Ectodermal cell (in vitro differentiated cells): Measurements from ENCODE around the gene MYCL.
"Not testable (repeated sequence)": the region's sequence is repeated elsewhere in the genome, so short reads cannot be mapped to it uniquely, and the experiment has no call there.

Experiments used
- H3K27ac ChIP-seq: 2 replicates; pipeline ENCODE4 v1.7.0; 2013; ENCODE audit warnings: mild to moderate bottlenecking, low read depth, low read length; ENCODE audit not compliant: insufficient read depth, poor library complexity, severe bottlenecking
- H3K27me3 ChIP-seq: 2 replicates; pipeline ENCODE4 v1.7.0; 2013; ENCODE audit warnings: mild to moderate bottlenecking, low read length; ENCODE audit not compliant: insufficient read depth, control insufficient read depth, poor library complexity, severe bottlenecking
- H3K36me3 ChIP-seq: one replicate; pipeline ENCODE4 v1.7.0; 2013; ENCODE audit warnings: low read length; ENCODE audit not compliant: control insufficient read depth, insufficient read depth
- H3K4me1 ChIP-seq: one replicate; pipeline ENCODE4 v1.7.0; 2013; ENCODE audit warnings: low read length; ENCODE audit not compliant: control insufficient read depth, insufficient read depth
- H3K4me3 ChIP-seq: 2 replicates; pipeline ENCODE4 v1.7.0; 2013; ENCODE audit warnings: low read depth, low read length, control low read depth; ENCODE audit not compliant: insufficient read depth
- H3K9me3 ChIP-seq: 2 replicates; pipeline ENCODE4 v1.7.0; 2013; ENCODE audit warnings: mild to moderate bottlenecking, low read length, moderate library complexity; ENCODE audit not compliant: control insufficient read depth
- WGBS, 2 experiments: methylation state at CpG; one replicate each; pipeline ENCODE4 v1.1.7; 2013; ENCODE audit warnings: missing lambda C conversion rate in 2 of 2; 5-methylcytosine and 5-hydroxymethylcytosine counted together

Gene MYCL

DNA sequence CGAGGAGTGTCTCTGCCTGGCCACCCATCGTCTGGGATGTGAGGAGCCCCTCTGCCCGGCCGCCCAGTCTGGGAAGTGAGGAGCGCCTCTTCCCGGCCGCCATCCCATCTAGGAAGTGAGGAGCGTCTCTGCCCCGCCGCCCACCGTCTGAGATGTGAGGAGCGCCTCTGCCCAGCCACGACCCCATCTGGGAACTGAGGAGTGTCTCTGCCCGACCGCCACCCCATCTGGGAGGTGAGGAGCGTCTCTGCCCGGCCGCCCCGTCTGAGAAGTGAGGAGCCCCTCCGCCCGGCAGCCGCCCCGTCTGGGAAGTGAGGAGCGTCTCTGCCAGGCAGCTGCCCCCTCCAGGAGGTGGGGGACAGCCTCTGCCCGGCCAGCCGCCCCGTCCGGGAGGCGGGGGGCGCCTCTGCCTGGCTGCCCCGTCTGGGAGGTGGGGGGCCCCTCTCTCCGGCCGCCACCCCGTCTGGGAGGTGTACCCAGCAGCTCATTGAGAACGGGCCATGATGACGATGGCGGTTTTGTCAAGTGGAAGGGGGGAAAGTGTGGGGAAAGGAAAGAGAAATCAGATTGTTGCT lies 32.1 kb downstream of the MYCL start:
- not testable (repeated sequence) for H3K27me3 ChIP-seq, H3K4me1 ChIP-seq, H3K4me3 ChIP-seq, H3K9me3 ChIP-seq, H3K27ac ChIP-seq, H3K36me3 ChIP-seq
- WGBS, 2 experiments: 97% methylated on average over 37 of the region's 37 CpGs

DNA sequence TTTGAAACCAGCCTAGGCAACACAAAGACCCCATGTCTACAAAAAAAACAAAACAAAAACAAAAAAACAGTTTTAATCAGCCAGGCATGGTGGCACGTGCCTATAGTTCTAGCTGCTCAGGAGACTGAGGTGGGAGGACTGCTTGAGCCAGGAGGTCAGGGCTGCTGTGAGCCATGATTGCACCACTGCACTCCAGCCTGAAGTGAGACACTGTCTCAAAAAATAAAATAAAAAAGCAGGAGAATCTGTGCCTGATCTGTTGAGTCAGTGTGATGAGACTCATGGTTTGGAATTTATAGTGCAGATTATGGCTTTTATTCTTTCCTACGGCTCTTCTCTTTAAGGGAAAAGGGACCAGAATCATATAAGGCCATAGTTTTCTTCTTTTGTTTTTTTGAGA lies 35.0 kb downstream of the MYCL start:
- Histone ChIP-seq H3K27me3 (no peaks in the 10 kb centered on the region), H3K27ac (no peak overlapping the region), H3K4me3 (no peak overlapping the region), H3K4me1 (no peaks in the 10 kb centered on the region), H3K36me3 (peaks cover 4% of the 10 kb centered on the region), H3K9me3 (peaks cover 2% of the 10 kb centered on the region)
- 95% methylated on average over 2 of the region's 2 CpGs for WGBS, 2 experiments

DNA sequence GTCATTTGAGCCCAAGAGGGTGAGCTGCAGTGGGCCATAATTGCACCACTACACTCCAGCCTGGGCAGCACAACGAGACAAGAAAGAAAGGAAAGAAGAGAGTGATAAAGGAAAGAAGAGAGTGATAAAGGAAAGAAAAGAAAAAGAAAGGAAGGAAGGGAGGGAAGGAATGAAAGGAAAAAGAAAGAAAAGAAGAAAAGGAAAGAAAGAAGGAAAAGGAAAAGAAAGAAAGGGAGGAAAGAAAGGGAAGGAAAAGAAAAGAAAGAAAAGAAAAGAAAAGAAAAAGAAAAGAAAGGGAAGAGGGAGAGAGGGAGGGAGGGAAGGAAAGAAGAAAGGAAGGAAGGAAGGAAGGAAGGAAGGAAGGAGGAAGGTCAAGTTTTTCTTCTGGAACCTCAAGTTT lies 36.0 kb downstream of the MYCL start:
- 82 to 96% methylated on average over 1 of the region's 1 CpG for WGBS, 2 experiments
- H3K4me1 ChIP-seq: no peaks in the 10 kb centered on the region
- H3K36me3 ChIP-seq: no peaks in the 10 kb centered on the region
- H3K27ac ChIP-seq: no peak overlapping the region
- no peaks in the 10 kb centered on the region for H3K27me3 ChIP-seq
- no peaks in the 10 kb centered on the region for H3K9me3 ChIP-seq
- H3K4me3 ChIP-seq: no peak overlapping the region

DNA sequence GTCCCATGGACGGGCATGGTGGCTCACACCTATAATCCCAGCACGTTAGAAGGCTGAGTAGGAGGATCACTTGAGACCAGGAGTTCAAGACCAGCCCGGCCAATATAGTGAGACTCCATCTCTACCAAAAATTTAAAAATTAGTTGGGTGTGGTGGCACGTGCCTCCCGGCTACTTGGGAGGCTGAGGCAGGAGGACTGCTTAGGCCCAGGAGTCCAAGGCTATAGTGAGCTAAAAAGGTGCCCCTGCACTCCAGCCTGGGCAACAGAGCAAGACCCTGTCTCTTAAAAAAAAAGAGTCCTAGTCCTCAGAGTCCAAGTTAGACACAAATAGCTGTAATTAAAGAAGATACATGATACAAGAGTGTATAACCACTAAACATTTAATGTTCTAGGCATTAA lies 38.5 kb downstream of the MYCL start:
- Histone ChIP-seq H3K4me1 (no peaks in the 10 kb centered on the region), H3K4me3 (no peak overlapping the region), H3K27me3 (no peaks in the 10 kb centered on the region), H3K27ac (no peak overlapping the region), H3K9me3 (no peaks in the 10 kb centered on the region), H3K36me3 (no peaks in the 10 kb centered on the region)
- 93 to 97% methylated on average over 5 of the region's 5 CpGs for WGBS, 2 experiments

DNA sequence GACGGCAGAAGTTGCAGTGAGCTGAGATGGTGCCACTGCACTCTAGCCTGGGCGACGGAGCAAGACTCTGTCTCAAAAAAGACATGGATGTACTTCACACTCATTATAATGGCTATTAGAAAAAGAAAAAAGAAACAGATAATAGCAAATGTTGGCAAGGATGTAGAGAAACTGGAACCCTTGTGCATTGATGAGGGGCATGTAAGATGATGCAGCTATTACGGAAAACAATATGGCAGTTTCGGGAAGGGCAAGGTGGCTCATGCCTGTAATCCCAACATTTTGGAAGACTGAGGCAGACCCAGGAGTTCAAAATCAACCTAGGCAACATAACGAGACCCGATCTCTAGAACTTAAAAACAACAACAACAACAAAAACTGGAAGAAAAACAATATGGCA lies 40.7 kb downstream of the MYCL start:
- H3K27ac ChIP-seq: no peak overlapping the region
- no peaks in the 10 kb centered on the region for H3K27me3 ChIP-seq
- no peaks in the 10 kb centered on the region for H3K4me1 ChIP-seq
- H3K9me3 ChIP-seq: no peaks in the 10 kb centered on the region
- no peak overlapping the region for H3K4me3 ChIP-seq
- 92 to 95% methylated on average over 7 of the region's 7 CpGs for WGBS, 2 experiments
- H3K36me3 ChIP-seq: peaks cover 4% of the 10 kb centered on the region

DNA sequence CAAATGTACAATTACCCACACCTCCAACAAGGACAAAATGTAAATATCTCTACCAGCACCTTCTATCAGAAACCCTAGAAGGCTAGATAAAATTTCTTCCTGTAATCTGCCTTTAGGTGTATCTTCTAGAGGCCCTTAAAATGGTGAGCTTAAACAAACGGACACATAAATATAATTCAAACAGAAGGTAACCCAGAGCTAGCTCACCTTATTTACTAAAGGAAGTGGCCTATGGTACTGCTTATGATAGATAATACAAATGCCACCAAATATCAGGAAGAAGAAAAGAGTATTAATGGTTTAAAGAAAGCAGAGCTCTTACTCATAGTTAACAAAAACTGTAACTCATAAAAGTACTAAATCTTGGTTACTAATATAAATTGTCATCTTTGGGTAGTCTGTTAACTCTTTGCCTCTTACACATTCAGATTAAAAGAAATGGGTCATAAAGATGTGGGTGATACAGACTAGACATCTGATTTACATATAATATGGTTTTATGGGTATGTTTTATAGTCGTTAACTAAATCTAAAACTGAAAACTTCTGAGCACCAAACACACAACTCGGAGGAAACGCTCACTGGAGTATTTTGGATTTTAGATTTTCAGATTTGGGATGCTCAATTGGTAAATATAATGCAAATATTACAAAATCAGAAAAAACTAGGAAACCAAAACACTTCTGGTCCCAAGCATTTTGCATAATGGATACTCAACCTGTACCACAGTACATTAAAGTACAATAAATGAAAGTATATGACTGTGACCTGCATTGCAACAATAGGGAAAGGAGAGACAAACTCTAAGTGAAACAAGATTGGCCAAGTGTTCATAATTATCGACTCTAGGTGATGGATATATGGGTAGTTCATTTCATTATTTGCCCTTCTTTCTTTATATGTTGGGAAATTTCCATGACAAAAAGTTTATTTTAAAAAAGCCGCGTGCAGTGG lies 41.6 kb downstream of the MYCL start:
- WGBS, 2 experiments: 95 to 97% methylated on average over 4 to 7 of the region's 7 CpGs
- no peak overlapping the region for H3K4me3 ChIP-seq
- no peak overlapping the region for H3K27ac ChIP-seq
- H3K36me3 ChIP-seq: peaks cover 9% of the 10 kb centered on the region
- no peaks in the 10 kb centered on the region for H3K4me1 ChIP-seq
- H3K9me3 ChIP-seq: no peaks in the 10 kb centered on the region
- no peaks in the 10 kb centered on the region for H3K27me3 ChIP-seq

DNA sequence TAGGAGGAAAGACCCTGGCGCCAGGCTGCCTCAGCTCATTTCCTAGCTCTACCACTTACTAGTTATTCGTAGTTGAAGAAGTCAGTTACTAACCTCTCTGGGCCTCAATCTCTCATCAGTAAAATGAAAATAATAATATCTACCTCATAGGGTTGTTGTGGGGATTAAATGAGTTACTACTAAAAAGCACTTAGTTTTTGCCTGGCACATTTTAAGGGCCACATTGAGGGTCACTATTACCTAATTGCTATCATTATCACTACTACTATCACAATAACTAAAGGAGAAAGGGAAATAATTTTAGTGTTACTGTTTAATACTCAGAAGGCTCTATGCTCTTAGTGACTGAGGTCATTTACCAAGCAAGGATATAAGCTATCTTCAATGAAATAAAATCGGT lies 43.4 kb downstream of the MYCL start:
- WGBS, 2 experiments: 84 to 100% methylated on average over 1 to 3 of the region's 3 CpGs
- Histone ChIP-seq H3K27me3 (no peaks in the 10 kb centered on the region), H3K27ac (no peak overlapping the region), H3K4me1 (no peaks in the 10 kb centered on the region), H3K9me3 (no peaks in the 10 kb centered on the region), H3K4me3 (no peak overlapping the region), H3K36me3 (peaks cover 14% of the 10 kb centered on the region)

DNA sequence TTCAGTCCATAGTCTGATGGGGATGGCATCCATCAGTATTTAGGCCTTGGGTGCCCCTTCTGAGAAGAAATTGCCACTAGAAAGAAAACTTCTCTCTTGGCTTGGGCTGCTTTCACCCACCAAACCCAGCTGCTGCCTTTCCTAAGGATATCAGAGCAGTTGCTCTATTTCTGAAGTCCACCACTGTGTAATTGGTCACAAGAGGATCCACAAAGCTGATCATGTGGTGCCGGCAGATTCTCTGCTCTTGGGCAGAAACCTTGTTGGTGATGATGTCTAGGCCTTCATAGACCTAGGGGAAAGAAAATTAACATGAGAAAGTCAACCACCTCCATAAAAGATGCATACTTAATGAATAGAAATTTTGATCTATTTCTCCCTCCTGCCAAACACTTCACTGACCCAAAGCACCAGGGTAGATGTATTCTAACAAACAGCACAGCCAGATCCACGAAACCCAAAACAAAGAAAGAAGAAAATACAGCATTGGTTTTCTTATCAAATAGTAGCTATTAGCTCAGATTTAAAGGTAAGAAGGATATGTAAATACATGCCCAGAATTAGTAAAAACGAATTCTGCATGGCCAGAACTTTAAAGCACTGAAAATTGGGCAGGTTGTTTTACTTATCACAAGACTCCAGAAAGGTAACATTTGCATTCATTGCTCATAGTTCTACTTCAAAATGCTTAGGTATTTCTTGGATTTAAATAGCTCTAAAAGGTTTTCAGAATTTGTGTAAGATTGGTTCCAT lies 44.4 kb downstream of the MYCL start:
- H3K36me3 ChIP-seq: peaks cover 19% of the 10 kb centered on the region
- H3K9me3 ChIP-seq: no peaks in the 10 kb centered on the region
- H3K4me3 ChIP-seq: no peak overlapping the region
- WGBS, 2 experiments: 92 to 95% methylated on average over 2 to 3 of the region's 3 CpGs
- no peaks in the 10 kb centered on the region for H3K4me1 ChIP-seq
- no peaks in the 10 kb centered on the region for H3K27me3 ChIP-seq
- no peak overlapping the region for H3K27ac ChIP-seq

DNA sequence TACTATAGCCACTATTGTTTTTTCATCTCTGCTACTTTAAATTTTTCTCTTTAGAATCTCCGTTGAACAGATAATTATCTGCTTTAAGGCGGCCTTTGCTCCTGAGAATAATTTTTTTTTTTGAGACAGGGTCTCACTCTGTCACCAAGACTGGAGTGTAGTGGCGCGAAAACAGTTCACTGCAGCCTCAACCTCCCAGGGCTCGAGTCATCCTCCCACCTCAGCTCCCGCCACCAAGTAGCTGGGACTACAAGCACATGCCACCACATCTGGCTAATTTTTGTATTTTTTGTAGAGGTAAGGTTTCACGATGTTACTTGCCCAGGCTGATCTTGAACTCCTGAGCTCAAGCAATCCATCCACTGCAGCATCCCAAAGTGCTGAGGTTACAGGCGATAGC lies 47.0 kb downstream of the MYCL start:
- Histone ChIP-seq H3K9me3 (no peaks in the 10 kb centered on the region), H3K4me3 (no peak overlapping the region), H3K4me1 (no peaks in the 10 kb centered on the region), H3K27me3 (no peaks in the 10 kb centered on the region), H3K36me3 (peaks cover 19% of the 10 kb centered on the region), H3K27ac (no peak overlapping the region)
- 91 to 92% methylated on average over 8 of the region's 8 CpGs for WGBS, 2 experiments

DNA sequence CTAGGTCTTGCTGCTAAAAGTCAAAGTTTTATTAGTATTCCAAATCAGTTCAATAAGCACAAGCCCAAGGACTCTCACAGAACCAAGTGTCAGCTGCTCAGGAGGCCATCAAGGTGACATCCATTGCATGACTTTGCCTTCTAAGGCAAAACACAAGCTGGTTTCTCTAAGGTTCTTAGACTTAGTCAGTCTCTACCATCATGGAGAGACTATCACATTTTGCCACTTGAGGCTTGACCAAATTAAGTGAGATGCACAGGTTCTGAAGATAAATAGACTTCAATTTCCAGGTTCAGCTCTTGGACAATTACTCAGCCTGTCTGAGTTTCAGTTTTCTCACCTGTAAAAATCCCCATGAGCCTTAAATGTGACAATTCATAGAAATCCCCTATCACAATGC lies 47.4 kb downstream of the MYCL start:
- no peaks in the 10 kb centered on the region for H3K4me1 ChIP-seq
- no peak overlapping the region for H3K4me3 ChIP-seq
- peaks cover 21% of the 10 kb centered on the region for H3K36me3 ChIP-seq
- no peak overlapping the region for H3K27ac ChIP-seq
- H3K9me3 ChIP-seq: no peaks in the 10 kb centered on the region
- H3K27me3 ChIP-seq: no peaks in the 10 kb centered on the region
